HepG2 (cell line): Measurements from ENCODE around the gene SRSF1. TPM values are rescaled to one million over a fixed set of nuclear protein-coding genes. Genes with fewer than 3 reads are reported as not detected.

ENCODE experiments used
- GATAD1 ChIP-seq: IDR thresholded peaks from 2 replicates; pipeline ENCODE4 v1.6.1; 2016; ENCODE audit warnings: missing genetic modification reagents, missing compliant biosample characterization
- GMEB1 ChIP-seq: sonication (generic); formaldehyde crosslinking; IDR thresholded peaks from 2 replicates; pipeline ENCODE4 v1.5.1; 2020; ENCODE audit warnings: missing genetic modification reagents, mild to moderate bottlenecking, borderline replicate concordance
- HMGA1 ChIP-seq: sonication (generic); formaldehyde crosslinking; conservative IDR thresholded peaks from 2 replicates; pipeline ENCODE4 v1.4.0; 2020; ENCODE audit warnings: missing genetic modification reagents
- HNRNPL ChIP-seq: fragments of 200-400 bp; formaldehyde crosslinking; IDR thresholded peaks from 2 replicates; pipeline ENCODE4 v1.6.1; 2017; ENCODE audit warnings: mild to moderate bottlenecking, low read depth, low read length
- ISX ChIP-seq: sonication (generic); formaldehyde crosslinking; conservative IDR thresholded peaks from 2 replicates; pipeline ENCODE4 v1.5.0; 2020; ENCODE audit warnings: missing genetic modification reagents
- MAFF ChIP-seq: IDR thresholded peaks from 2 replicates; pipeline ENCODE4 v1.6.1; 2011; ENCODE audit warnings: low read depth, low read length, improper control_type of control experiment
- NFRKB ChIP-seq: fragments of 450-650 bp; IDR thresholded peaks from 2 replicates; pipeline ENCODE4 v1.6.1; 2017
- POLR2AphosphoS2 ChIP-seq: IDR thresholded peaks from 2 replicates; pipeline ENCODE4 v1.6.1; 2011; ENCODE audit warnings: low read depth, low read length, improper control_type of control experiment
- RAD21 ChIP-seq: fragments of 450-650 bp; formaldehyde crosslinking; IDR thresholded peaks from 2 replicates; pipeline ENCODE4 v1.5.0; 2020; ENCODE audit warnings: mild to moderate bottlenecking
- RARG ChIP-seq: sonication (generic); formaldehyde crosslinking; IDR thresholded peaks from 2 replicates; pipeline ENCODE4 v1.4.0; 2020; ENCODE audit warnings: low read depth, mild to moderate bottlenecking, missing genetic modification reagents
- RBM22 ChIP-seq: fragments of 200-400 bp; formaldehyde crosslinking; optimal IDR thresholded peaks from 2 replicates; pipeline ENCODE3; 2017; ENCODE audit warnings: mild to moderate bottlenecking, low read length, moderate library complexity
- SMC3 ChIP-seq: IDR thresholded peaks from 2 replicates; pipeline ENCODE4 v1.6.1; 2011; ENCODE audit warnings: low read length, improper control_type of control experiment
- SP1 ChIP-seq, 2 experiments: fragments of 450-650 bp in 1 of 2; sonication (generic) in 1 of 2; formaldehyde crosslinking in 1 of 2; IDR thresholded peaks; 2 replicates each; pipeline versions ENCODE4 v1.4.0 to v1.6.1; 2016 to 2020; ENCODE audit warnings: missing genetic modification reagents in 1 of 2
- STAG1 ChIP-seq: sonication (generic); formaldehyde crosslinking; IDR thresholded peaks from 2 replicates; pipeline ENCODE4 v1.4.0; 2020; ENCODE audit warnings: missing genetic modification reagents
- ZFY ChIP-seq: sonication (generic); formaldehyde crosslinking; IDR thresholded peaks from 2 replicates; pipeline ENCODE4 v1.4.0; 2020; ENCODE audit warnings: missing genetic modification reagents
- ZNF280B ChIP-seq: sonication (generic); formaldehyde crosslinking; IDR thresholded peaks from 2 replicates; pipeline ENCODE4 v1.5.0; 2020; ENCODE audit warnings: missing genetic modification reagents, mild to moderate bottlenecking, borderline replicate concordance
- ZNF441 ChIP-seq: sonication (generic); formaldehyde crosslinking; IDR thresholded peaks from 2 replicates; pipeline ENCODE4 v1.7.0; 2021; ENCODE audit warnings: missing genetic modification reagents, borderline replicate concordance
- ZNF607 ChIP-seq: sonication (generic); formaldehyde crosslinking; IDR thresholded peaks from 2 replicates; pipeline ENCODE4 v1.5.1; 2020; ENCODE audit warnings: missing genetic modification reagents, mild to moderate bottlenecking, borderline replicate concordance
- ZNF761 ChIP-seq: sonication (generic); formaldehyde crosslinking; conservative IDR thresholded peaks from 2 replicates; pipeline ENCODE4 v1.4.0; 2020; ENCODE audit warnings: mild to moderate bottlenecking, missing genetic modification reagents
- polyA plus RNA-seq, 8 experiments: library from polyadenylated mRNA; depleted of rRNA in 3 of 8; stranded (reverse) in 7 of 8; unstranded in 1 of 8; fragments of >200 nt; fragmentation: Illumina TruSeq in 4 of 8; extraction: Trizol in 4 of 8; gene quantifications; 2 replicates each; pipeline versions ENCODE4 v1.2.1 to v1.2.3, GENCODE V29; 2011 to 2016; ENCODE audit warnings: low read depth in 4 of 8, missing spikeins in 1 of 8, mixed read lengths in 1 of 8; ENCODE audit not compliant: insufficient read depth in 1 of 8
- total RNA-seq, 5 experiments: library from RNA; depleted of rRNA; stranded (reverse); fragments of >200 nt; fragmentation: Illumina TruSeq; extraction: Trizol; gene quantifications; 2 replicates each; pipeline ENCODE4 v1.2.3, GENCODE V29; 2016; ENCODE audit warnings: low read depth in 1 of 5
- TF ChIP-seq, protein P1 (sequence below): sonication (generic); formaldehyde crosslinking; IDR thresholded peaks from 2 replicates; pipeline ENCODE4 v1.4.0; 2020; ENCODE audit warnings: missing genetic modification reagents
- TF ChIP-seq, protein P2 (sequence below): IDR thresholded peaks from 2 replicates; pipeline ENCODE4 v1.6.1; 2016

The SRSF1 gene
- total and polyA plus RNA-seq, 2 of the 13 experiments (the other 11 are each of a cell fraction or from before 2014, with no cell fraction given) = 142 to 445 TPM

DNA sequence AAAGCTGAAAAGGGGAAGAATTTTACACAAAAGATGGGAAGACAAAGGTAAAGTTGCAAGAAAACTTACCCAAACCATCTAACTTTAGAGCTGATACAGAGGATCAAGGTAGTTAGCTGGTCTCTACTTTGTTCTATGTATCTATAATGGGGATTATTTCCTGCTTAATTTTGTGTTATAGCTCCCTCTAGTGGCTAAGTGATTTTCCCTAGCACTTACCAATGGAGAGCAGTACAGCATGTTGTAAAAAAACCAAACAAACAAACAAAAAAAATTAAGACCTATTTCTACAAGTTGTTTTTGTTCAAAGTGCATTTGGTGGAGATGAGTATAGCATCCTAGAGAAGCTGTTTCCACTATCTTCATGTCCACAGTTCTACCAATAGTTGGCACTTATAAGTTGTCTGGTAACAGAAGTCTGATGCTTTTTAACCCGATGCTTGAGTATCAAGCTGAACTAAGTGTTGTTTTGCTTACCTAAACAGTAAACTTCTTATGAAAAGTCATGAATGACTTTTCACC lies 7.5 kb downstream of the SRSF1 start (continued):
- TF ChIP-seq, protein P1, sequence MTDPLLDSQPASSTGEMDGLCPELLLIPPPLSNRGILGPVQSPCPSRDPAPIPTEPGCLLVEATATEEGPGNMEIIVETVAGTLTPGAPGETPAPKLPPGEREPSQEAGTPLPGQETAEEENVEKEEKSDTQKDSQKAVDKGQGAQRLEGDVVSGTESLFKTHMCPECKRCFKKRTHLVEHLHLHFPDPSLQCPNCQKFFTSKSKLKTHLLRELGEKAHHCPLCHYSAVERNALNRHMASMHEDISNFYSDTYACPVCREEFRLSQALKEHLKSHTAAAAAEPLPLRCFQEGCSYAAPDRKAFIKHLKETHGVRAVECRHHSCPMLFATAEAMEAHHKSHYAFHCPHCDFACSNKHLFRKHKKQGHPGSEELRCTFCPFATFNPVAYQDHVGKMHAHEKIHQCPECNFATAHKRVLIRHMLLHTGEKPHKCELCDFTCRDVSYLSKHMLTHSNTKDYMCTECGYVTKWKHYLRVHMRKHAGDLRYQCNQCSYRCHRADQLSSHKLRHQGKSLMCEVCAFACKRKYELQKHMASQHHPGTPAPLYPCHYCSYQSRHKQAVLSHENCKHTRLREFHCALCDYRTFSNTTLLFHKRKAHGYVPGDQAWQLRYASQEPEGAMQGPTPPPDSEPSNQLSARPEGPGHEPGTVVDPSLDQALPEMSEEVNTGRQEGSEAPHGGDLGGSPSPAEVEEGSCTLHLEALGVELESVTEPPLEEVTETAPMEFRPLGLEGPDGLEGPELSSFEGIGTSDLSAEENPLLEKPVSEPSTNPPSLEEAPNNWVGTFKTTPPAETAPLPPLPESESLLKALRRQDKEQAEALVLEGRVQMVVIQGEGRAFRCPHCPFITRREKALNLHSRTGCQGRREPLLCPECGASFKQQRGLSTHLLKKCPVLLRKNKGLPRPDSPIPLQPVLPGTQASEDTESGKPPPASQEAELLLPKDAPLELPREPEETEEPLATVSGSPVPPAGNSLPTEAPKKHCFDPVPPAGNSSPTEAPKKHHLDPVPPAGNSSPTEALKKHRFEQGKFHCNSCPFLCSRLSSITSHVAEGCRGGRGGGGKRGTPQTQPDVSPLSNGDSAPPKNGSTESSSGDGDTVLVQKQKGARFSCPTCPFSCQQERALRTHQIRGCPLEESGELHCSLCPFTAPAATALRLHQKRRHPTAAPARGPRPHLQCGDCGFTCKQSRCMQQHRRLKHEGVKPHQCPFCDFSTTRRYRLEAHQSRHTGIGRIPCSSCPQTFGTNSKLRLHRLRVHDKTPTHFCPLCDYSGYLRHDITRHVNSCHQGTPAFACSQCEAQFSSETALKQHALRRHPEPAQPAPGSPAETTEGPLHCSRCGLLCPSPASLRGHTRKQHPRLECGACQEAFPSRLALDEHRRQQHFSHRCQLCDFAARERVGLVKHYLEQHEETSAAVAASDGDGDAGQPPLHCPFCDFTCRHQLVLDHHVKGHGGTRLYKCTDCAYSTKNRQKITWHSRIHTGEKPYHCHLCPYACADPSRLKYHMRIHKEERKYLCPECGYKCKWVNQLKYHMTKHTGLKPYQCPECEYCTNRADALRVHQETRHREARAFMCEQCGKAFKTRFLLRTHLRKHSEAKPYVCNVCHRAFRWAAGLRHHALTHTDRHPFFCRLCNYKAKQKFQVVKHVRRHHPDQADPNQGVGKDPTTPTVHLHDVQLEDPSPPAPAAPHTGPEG (CRISPR knock-in tag) = no peak
- TF ChIP-seq ZNF761 (CRISPR knock-in tag) (no peak), ZNF280B (CRISPR knock-in tag) (no peak), ZNF607 (CRISPR knock-in tag) (no peak), HMGA1 (no peak), SMC3 (peak; percentile 72), POLR2AphosphoS2 (peak; percentile 75; the same call in 1 of the 2 replicates), GATAD1 (no peak), SP1 (IDR thresholded peaks at IDR 0.05) (no peak), SP1 (CRISPR knock-in tag; IDR thresholded peaks at IDR 0.05) (no peak), RBM22 (peak; percentile 74), MAFF (peak; percentile 36; the same call in 1 of the 2 replicates), ZNF441 (CRISPR knock-in tag) (no peak), HNRNPL (no peak), RAD21 (CRISPR knock-in tag) (peak; percentile 50), ISX (CRISPR knock-in tag) (no peak), NFRKB (no peak), ZFY (CRISPR knock-in tag) (no peak), RARG (CRISPR knock-in tag) (no peak), STAG1 (CRISPR knock-in tag) (peak; percentile 79), GMEB1 (CRISPR knock-in tag) (no peak)
- TF ChIP-seq, protein P2, sequence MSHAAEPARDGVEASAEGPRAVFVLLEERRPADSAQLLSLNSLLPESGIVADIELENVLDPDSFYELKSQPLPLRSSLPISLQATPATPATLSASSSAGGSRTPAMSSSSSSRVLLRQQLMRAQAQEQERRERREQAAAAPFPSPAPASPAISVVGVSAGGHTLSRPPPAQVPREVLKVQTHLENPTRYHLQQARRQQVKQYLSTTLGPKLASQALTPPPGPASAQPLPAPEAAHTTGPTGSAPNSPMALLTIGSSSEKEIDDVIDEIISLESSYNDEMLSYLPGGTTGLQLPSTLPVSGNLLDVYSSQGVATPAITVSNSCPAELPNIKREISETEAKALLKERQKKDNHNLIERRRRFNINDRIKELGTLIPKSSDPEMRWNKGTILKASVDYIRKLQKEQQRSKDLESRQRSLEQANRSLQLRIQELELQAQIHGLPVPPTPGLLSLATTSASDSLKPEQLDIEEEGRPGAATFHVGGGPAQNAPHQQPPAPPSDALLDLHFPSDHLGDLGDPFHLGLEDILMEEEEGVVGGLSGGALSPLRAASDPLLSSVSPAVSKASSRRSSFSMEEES (CRISPR knock-in tag) = no peak
